Stimulated activated CD4-positive, alpha-beta T cell treated with anti-CD3 and anti-CD28 coated beads, Interleukin-15, amount 100 ng/mL, for 24 hours (primary cell): ENCODE results near the gene ASTN2.

Source experiments
- DNase-seq: peaks from one replicate; pipeline ENCODE4 v3.0.0-alpha.2; 2020

The ASTN2 gene

GRCh38 chr9:116387934-116388698, 1026.7 kb downstream of the ASTN2 start:
- no peak for DNase-seq

- no peak for DNase-seq
Measured at GRCh38 chr9:116383936-116384335, 1030.9 kb downstream of the ASTN2 start.

- DNase-seq = no peak
Measured at GRCh38 chr9:116383133-116383532, 1031.7 kb downstream of the ASTN2 start.

- no peak for DNase-seq
Measured at GRCh38 chr9:116382053-116382452, 1032.8 kb downstream of the ASTN2 start.

GRCh38 chr9:116381350-116381749, 1033.5 kb downstream of the ASTN2 start:
- no peak for DNase-seq

GRCh38 chr9:116380496-116380995, 1034.3 kb downstream of the ASTN2 start:
- no peak for DNase-seq

GRCh38 chr9:116379821-116380220, 1035.0 kb downstream of the ASTN2 start:
- DNase-seq = no peak

GRCh38 chr9:116378873-116379272, 1036.0 kb downstream of the ASTN2 start:
- no peak for DNase-seq

GRCh38 chr9:116377179-116377798, 1037.6 kb downstream of the ASTN2 start:
- DNase-seq = no peak
